ENCODE measurements around the gene TENT5C.

DNA sequence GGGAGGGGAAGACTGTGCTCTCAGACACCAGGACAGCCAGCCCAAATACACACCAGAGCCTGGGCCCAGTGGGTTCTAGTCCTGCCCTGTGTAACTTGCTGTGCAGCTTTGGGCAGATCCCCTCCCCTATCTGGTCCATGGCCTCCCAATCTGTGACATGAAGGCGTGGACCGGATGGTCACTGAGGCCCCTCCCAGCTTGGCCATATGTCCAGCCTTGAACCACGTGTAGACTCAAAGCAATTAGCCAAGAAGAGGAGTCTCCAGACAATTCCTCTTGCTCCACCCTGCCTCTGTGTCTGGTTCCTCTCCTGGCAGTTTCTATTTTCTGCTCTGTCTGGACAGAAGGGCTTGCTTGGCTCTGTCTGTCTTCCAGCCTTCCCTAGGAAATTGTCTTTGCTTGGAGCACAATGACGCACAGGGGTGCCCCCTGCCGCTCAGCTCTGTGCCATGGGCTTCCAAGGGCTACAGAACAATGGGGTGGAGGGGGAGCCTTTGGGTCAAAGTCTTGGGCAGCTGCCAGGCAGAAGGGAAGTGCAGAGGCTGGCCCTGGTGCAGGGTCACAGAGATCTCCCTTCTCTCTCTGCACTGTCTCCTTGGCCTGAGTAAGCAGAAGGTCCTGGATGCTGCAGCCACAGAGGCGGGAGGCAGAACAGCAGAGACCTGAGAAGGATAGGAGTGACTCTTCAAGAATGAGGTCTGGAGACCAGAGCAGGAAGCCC is 66.1 kb downstream of the TENT5C start:
- TF ChIP-seq, protein P1, sequence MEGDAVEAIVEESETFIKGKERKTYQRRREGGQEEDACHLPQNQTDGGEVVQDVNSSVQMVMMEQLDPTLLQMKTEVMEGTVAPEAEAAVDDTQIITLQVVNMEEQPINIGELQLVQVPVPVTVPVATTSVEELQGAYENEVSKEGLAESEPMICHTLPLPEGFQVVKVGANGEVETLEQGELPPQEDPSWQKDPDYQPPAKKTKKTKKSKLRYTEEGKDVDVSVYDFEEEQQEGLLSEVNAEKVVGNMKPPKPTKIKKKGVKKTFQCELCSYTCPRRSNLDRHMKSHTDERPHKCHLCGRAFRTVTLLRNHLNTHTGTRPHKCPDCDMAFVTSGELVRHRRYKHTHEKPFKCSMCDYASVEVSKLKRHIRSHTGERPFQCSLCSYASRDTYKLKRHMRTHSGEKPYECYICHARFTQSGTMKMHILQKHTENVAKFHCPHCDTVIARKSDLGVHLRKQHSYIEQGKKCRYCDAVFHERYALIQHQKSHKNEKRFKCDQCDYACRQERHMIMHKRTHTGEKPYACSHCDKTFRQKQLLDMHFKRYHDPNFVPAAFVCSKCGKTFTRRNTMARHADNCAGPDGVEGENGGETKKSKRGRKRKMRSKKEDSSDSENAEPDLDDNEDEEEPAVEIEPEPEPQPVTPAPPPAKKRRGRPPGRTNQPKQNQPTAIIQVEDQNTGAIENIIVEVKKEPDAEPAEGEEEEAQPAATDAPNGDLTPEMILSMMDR (tag by site-specific recombination; IDR thresholded peaks at IDR 0.05): no peak
- TF ChIP-seq ZNF274 (IDR thresholded peaks at IDR 0.05; ENCODE audit: low read length) (no peak), ZNF274 (tag by site-specific recombination; IDR thresholded peaks at IDR 0.05; ENCODE audit: borderline replicate concordance) (no peak), ZNF510 (tag by site-specific recombination; IDR thresholded peaks at IDR 0.05; ENCODE audit: insufficient replicate concordance) (no peak)

Measured in HEK293 (cell line).